GM10248 (cell line): ENCODE data around the gene ANKUB1.

Source experiments
- CTCF ChIA-PET: fragments of 300-600 bp; sonication (Branson Sonifier 250); formaldehyde crosslinking; extraction: SDS; loops from one replicate; lab custom pipeline; 2021; ENCODE audit warnings: antibody characterized with exemption; lab: Yijun Ruan, JAX
- POLR2A ChIA-PET: fragments of 350-650 bp; sonication (Branson Sonifier 250); formaldehyde crosslinking; extraction: SDS; loops from one replicate; lab custom pipeline; 2020; ENCODE audit warnings: antibody characterized with exemption; lab: Yijun Ruan, JAX
- DNase-seq: peaks from one replicate; pipeline ENCODE4 v3.0.0; 2012; ENCODE audit errors: extremely low spot score
- CTCF ChIP-seq: IDR thresholded peaks from 2 replicates; pipeline ENCODE4 v1.5.1; 2012; ENCODE audit warnings: mild to moderate bottlenecking, low read depth; ENCODE audit errors: extremely low read depth, missing control alignments, control extremely low read depth

The ANKUB1 gene

GRCh38 chr3:149800693-149801092, 8.3 kb upstream of the ANKUB1 start:
- no peak for TF ChIP-seq CTCF
- no peak for DNase-seq
- ChIA-PET CTCF (interaction anchor here (0.7 to 1.9 kb wide), 6 partner anchors 8 to 311 kb away, joined by 3 to 8 read pairs (median 4); partner anchors contain the start of gene ANKUB1), POLR2A (no interaction called here)

DNA sequence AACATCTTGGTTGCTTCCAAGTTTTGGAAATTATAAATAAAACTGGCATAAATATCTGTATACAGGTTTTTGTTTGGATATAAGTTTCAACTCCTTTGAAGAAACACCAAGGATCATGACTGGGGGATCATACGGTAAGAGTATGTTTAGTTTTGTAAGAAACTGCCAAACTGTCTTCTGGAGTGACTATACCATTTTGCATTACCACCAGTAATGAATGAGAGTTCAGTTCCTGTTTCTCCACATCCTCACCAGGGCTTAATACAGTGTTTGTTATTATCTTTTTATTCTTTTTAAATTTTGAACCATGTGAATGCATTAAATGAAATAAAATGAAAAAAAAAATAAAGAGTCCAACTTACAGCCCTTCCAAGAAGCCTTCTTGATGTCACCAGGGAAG, 3.7 kb upstream of the ANKUB1 start:
- CTCF ChIA-PET: interaction anchor here (2.8 kb wide), 1 partner anchor 12 kb away, joined by 21 read pairs; no protein-coding TSS in a partner anchor
- POLR2A ChIA-PET: no interaction called here
- DNase-seq: no peak
- no peak for TF ChIP-seq CTCF

GRCh38 chr3:149790698-149791097, 1.7 kb downstream of the ANKUB1 start:
- ChIA-PET CTCF (no interaction called here), POLR2A (no interaction called here)
- no peak for TF ChIP-seq CTCF
- DNase-seq: no peak

DNA sequence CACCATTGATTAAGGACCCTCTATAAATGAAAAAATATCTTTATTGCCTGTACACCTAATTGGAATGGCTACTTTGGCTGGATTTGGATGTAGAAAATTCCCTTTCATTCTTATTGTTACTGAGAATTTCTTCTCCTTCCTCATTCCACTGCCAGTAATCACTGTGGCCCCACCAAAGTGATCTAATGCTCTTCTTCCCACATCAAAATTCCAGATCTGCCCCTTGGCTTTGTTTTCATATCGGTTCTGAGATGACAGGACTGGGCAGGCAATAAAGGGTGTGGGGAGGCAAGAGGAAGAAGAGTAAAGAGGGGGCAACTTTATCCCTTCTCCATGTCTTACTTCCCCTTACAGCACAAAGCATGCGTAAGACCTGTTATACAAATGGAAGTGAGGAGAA, 2.1 kb downstream of the ANKUB1 start:
- ChIA-PET POLR2A (no interaction called here), CTCF (no interaction called here)
- DNase-seq: no peak
- no peak for TF ChIP-seq CTCF

DNA sequence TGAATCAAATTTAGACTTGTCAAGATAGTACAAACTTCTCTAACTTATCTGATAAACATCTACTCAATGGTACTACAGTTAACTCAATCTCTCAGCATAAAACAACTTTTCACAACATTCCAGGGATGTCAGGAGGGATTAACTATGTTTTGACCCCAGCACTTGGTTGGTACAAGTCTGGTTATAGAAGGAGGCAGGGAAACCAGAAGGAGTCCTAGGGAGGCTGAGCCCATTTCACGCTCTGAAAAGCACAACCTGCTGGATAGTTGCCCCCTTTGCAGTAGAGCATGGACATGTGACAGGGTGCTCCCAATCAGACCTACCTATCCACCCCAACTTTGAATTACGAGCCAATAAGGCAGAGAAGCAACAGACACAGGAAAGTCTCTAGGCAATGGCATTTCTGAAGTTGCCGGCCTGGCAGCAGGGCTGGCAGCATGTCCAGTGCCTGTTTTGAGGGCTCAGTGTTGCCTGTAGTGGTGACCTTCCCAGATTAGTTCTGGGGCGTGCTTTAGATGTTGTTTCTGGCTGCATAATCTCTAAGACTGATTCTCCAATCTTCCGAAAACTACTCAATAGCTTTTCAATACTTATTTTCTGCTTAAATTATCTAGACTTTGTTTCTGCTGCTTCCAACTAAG, 8.2 kb downstream of the ANKUB1 start:
- DNase-seq: no peak
- ChIA-PET CTCF (interaction anchor here (1.0 to 1.6 kb wide), 2 partner anchors 13 to 24 kb away, joined by 3 to 4 read pairs; no protein-coding TSS in a partner anchor), POLR2A (no interaction called here)
- TF ChIP-seq CTCF: no peak

- POLR2A ChIA-PET: no interaction called here
- no peak for TF ChIP-seq CTCF
- DNase-seq: no peak
- CTCF ChIA-PET: interaction anchor here (1.0 to 1.6 kb wide), 2 partner anchors 13 to 24 kb away, joined by 3 to 4 read pairs; no protein-coding TSS in a partner anchor
Measured at GRCh38 chr3:149783576-149783975, 8.8 kb downstream of the ANKUB1 start.
